Neutrophil (primary cell): ENCODE results near the gene SETD3.

Source experiments
- H3K27ac ChIP-seq: fragments of 200-600 bp; sonication (generic); 2 replicates; pipeline ENCODE4 v1.5.1; 2016; ENCODE audit warnings: mild to moderate bottlenecking, moderate library complexity
- H3K27me3 ChIP-seq: fragments of 200-600 bp; sonication (generic); 2 replicates; pipeline ENCODE4 v1.6.0; 2016; ENCODE audit warnings: mild to moderate bottlenecking
- H3K36me3 ChIP-seq: fragments of 200-600 bp; sonication (generic); 2 replicates; pipeline ENCODE4 v1.5.1; 2017
- H3K4me1 ChIP-seq, 2 experiments: fragments of 200-600 bp in 1 of 2; sonication (generic) in 1 of 2; 1 replicate in 1 of 2; 2 replicates in 1 of 2; pipeline versions ENCODE4 v1.5.1 to v1.6.1; 2013 to 2016; ENCODE audit warnings: low read depth in 1 of 2, low read length in 1 of 2, mild to moderate bottlenecking in 1 of 2, moderate library complexity in 1 of 2; ENCODE audit not compliant: control insufficient read depth in 1 of 2, insufficient read depth in 1 of 2
- H3K4me3 ChIP-seq, 2 experiments: fragments of 200-600 bp in 1 of 2; sonication (generic) in 1 of 2; 1 replicate in 1 of 2; 2 replicates in 1 of 2; pipeline ENCODE4 v1.5.1; 2013 to 2016; ENCODE audit warnings: low read depth in 1 of 2, low read length in 1 of 2, mild to moderate bottlenecking in 1 of 2, moderate library complexity in 1 of 2
- H3K9me3 ChIP-seq: fragments of 200-600 bp; sonication (generic); 2 replicates; pipeline ENCODE4 v1.5.1; 2016
- CTCF ChIP-seq: fragments of 200-600 bp; sonication (generic); IDR thresholded peaks from 2 replicates; pipeline ENCODE4 v1.5.1; 2016; ENCODE audit warnings: antibody characterized with exemption

SETD3 gene

GRCh38 chr14:99518441-99519346, 38.0 kb upstream of the SETD3 start:
- H3K27ac ChIP-seq = no peak overlapping the region
- peak; percentile 87 for TF ChIP-seq CTCF
- H3K27me3 ChIP-seq = no peaks in the 10 kb centered on the region
- H3K9me3 ChIP-seq = no peaks in the 10 kb centered on the region
- no peak overlapping the region for H3K4me3 ChIP-seq
- peaks cover 6% of the 10 kb centered on the region for H3K36me3 ChIP-seq
- no peaks in the 10 kb centered on the region for H3K4me1 ChIP-seq

GRCh38 chr14:99517643-99518381, 37.2 kb upstream of the SETD3 start:
- Histone ChIP-seq H3K27me3 (no peaks in the 10 kb centered on the region), H3K4me1 (no peaks in the 10 kb centered on the region), H3K27ac (no peak overlapping the region), H3K4me3 (no peak overlapping the region), H3K36me3 (peaks cover 15% of the 10 kb centered on the region), H3K9me3 (no peaks in the 10 kb centered on the region)
- no peak for TF ChIP-seq CTCF

GRCh38 chr14:99516871-99517642, 36.4 kb upstream of the SETD3 start:
- H3K36me3 ChIP-seq = peaks cover 23% of the 10 kb centered on the region
- no peak overlapping the region for H3K4me3 ChIP-seq
- H3K9me3 ChIP-seq = no peaks in the 10 kb centered on the region
- no peak for TF ChIP-seq CTCF
- no peaks in the 10 kb centered on the region for H3K27me3 ChIP-seq
- H3K4me1 ChIP-seq = no peaks in the 10 kb centered on the region
- no peak overlapping the region for H3K27ac ChIP-seq

GRCh38 chr14:99516156-99516870, 35.7 kb upstream of the SETD3 start:
- H3K27ac ChIP-seq = no peak overlapping the region
- H3K27me3 ChIP-seq = no peaks in the 10 kb centered on the region

More at GRCh38 chr14:99516156-99516870, 35.7 kb upstream of the SETD3 start:
- no peak overlapping the region for H3K4me3 ChIP-seq
- H3K4me1 ChIP-seq = no peaks in the 10 kb centered on the region
- no peak for TF ChIP-seq CTCF
- peaks cover 30% of the 10 kb centered on the region for H3K36me3 ChIP-seq
- H3K9me3 ChIP-seq = no peaks in the 10 kb centered on the region
